Measurements from ENCODE around the gene CYP4F8. TPM values are rescaled to one million over a fixed set of nuclear protein-coding genes. Genes with fewer than 3 reads are reported as not detected.
"Not testable (repeated sequence)": the region's sequence is repeated elsewhere in the genome, so short reads cannot be mapped to it uniquely, and the experiment has no call there.

CYP4F8 gene
- total and polyA plus RNA-seq, 8 donors: 0.04 to 0.10 TPM; not detected in 6

- peaks cover 0 to 25% of the 10 kb centered on the region in 2 donors for H3K4me1 ChIP-seq
- H3K36me3 ChIP-seq: no peaks in the 10 kb centered on the region
- no peak overlapping the region for H3K4me3 ChIP-seq
- peaks cover 0 to 5% of the 10 kb centered on the region in 2 donors for H3K27me3 ChIP-seq
- DNase-seq (no peak), ATAC-seq (no peak)
- no peak overlapping the region for H3K27ac ChIP-seq
- intact Hi-C loops (cut with DNase I): no loop called here
- TF ChIP-seq CTCF (IDR thresholded peaks at IDR 0.05): no peak
- H3K9me3 ChIP-seq: no peaks in the 10 kb centered on the region
These were observed 29.2 kb downstream of the CYP4F8 start for GRCh38 chr19:15644066-15644741.

- no peak overlapping the region for H3K4me3 ChIP-seq
- ATAC-seq (no peak), DNase-seq (no peak)
- H3K36me3 ChIP-seq: no peaks in the 10 kb centered on the region
- no peak for TF ChIP-seq CTCF (IDR thresholded peaks at IDR 0.05)
- no peak overlapping the region for H3K27ac ChIP-seq
- H3K9me3 ChIP-seq: no peaks in the 10 kb centered on the region
- peaks cover 0 to 25% of the 10 kb centered on the region in 2 donors for H3K4me1 ChIP-seq
- H3K27me3 ChIP-seq: peaks cover 0 to 5% of the 10 kb centered on the region in 2 donors
- intact Hi-C loops (cut with DNase I): no loop called here
These were observed 29.8 kb downstream of the CYP4F8 start for GRCh38 chr19:15644816-15645215.

- intact Hi-C loops (cut with DNase I): no loop called here
- no peak overlapping the region for H3K27ac ChIP-seq
- no peaks in the 10 kb centered on the region for H3K36me3 ChIP-seq
- ATAC-seq (no peak), DNase-seq (no peak)
- H3K27me3 ChIP-seq: peaks cover 0 to 27% of the 10 kb centered on the region in 2 donors
- no peaks in the 10 kb centered on the region for H3K9me3 ChIP-seq
- TF ChIP-seq CTCF (IDR thresholded peaks at IDR 0.05): no peak
- no peaks in the 10 kb centered on the region for H3K4me1 ChIP-seq
- H3K4me3 ChIP-seq: no peak overlapping the region
These were observed 34.5 kb downstream of the CYP4F8 start for GRCh38 chr19:15649526-15649925.

- H3K4me1 ChIP-seq; H3K27ac ChIP-seq; ATAC-seq; intact Hi-C loops (cut with DNase I); DNase-seq; H3K4me3 ChIP-seq; H3K36me3 ChIP-seq; H3K9me3 ChIP-seq: not testable (repeated sequence)
- peaks cover 0 to 33% of the 10 kb centered on the region in 2 donors for H3K27me3 ChIP-seq
These were observed 35.1 kb downstream of the CYP4F8 start for GRCh38 chr19:15650123-15650522.

- Histone ChIP-seq H3K4me3 (no peak overlapping the region), H3K27ac (no peak overlapping the region), H3K9me3 (no peaks in the 10 kb centered on the region), H3K4me1 (no peaks in the 10 kb centered on the region), H3K27me3 (peaks cover 0 to 38% of the 10 kb centered on the region in 2 donors), H3K36me3 (no peaks in the 10 kb centered on the region)
- no peak for DNase-seq
- intact Hi-C loops (cut with DNase I): no loop called here
- no peak for TF ChIP-seq CTCF (IDR thresholded peaks at IDR 0.05)
- no peak for ATAC-seq
These were observed 36.8 kb downstream of the CYP4F8 start for GRCh38 chr19:15651791-15652190.
